ENCODE measurements around the gene EMCN.
A peak's percentile ranks its signal among the peaks of the same experiment; 100 is the strongest.
"Not testable (repeated sequence)": the region's sequence is repeated elsewhere in the genome, so short reads cannot be mapped to it uniquely, and the experiment has no call there.

The EMCN gene

GRCh38 chr4:100369871-100370270 lies 148.0 kb downstream of the EMCN start:
- no peak for DNase-seq

GRCh38 chr4:100367451-100367850 lies 150.4 kb downstream of the EMCN start:
- DNase-seq, result no peak

- no peak for DNase-seq
These were observed 151.6 kb downstream of the EMCN start for GRCh38 chr4:100366213-100366612.

GRCh38 chr4:100362366-100362765 lies 155.5 kb downstream of the EMCN start:
- no peak for DNase-seq

- DNase-seq, result no peak
These were observed 156.5 kb downstream of the EMCN start for GRCh38 chr4:100361336-100361735.

- no peak for DNase-seq
These were observed 157.6 kb downstream of the EMCN start for GRCh38 chr4:100360211-100360610.

- no peak for DNase-seq
These were observed 158.4 kb downstream of the EMCN start for GRCh38 chr4:100359441-100359840.

GRCh38 chr4:100357542-100357941 lies 160.3 kb downstream of the EMCN start:
- DNase-seq, result no peak

- DNase-seq, result peak; percentile 11
These were observed 161.7 kb downstream of the EMCN start for GRCh38 chr4:100356172-100356571.

GRCh38 chr4:100352352-100352751 lies 165.5 kb downstream of the EMCN start:
- DNase-seq, result not testable (repeated sequence)

- DNase-seq, result no peak
These were observed 169.3 kb downstream of the EMCN start for GRCh38 chr4:100348473-100348872.

- DNase-seq, result no peak
These were observed 170.6 kb downstream of the EMCN start for GRCh38 chr4:100347241-100347640.

GRCh38 chr4:100345585-100345984 lies 172.2 kb downstream of the EMCN start:
- no peak for DNase-seq

Data from NCI-H2171 treated with DMSO at 0.1 percent for 48 hours (cell line).